ENCODE measurements around the gene TENM3. TPM values are rescaled to one million over a fixed set of nuclear protein-coding genes. Genes with fewer than 3 reads are reported as not detected.

Gene TENM3
- total and polyA plus RNA-seq, 2 of the 8 experiments (the other 6 are each of a cell fraction or from before 2014, with no cell fraction given): 36.9 to 69.3 TPM

DNA sequence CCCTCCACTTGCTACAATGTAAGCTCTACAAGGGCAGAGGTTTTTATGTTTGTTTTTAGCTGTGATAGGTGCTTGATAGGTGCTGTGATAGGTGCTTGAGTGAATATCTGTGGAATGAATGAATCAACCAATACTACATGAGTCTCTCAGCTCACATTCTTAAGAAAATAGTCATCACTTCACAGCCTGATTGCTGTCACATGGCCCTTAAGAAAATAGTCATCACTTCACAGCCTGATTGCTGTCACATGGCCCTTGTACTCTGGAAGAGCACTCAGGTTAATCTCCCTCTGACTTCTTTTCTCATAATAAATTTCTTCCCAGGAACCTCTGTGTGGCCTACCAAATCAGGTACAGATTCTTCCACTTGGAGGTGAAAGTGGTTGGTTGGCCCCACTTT is 335.2 kb downstream of the TENM3 start:
- Histone ChIP-seq H3K23me2 (ENCODE audit: low read depth, low read length) (no peaks in the 10 kb centered on the region), H2BK15ac (ENCODE audit: low read length) (no peak overlapping the region), H3K79me1 (ENCODE audit: low read depth, low read length) (no peaks in the 10 kb centered on the region), H3K79me2 (ENCODE audit: control insufficient read depth in 1 of 2, insufficient read depth in 2 of 2, low read length in 2 of 2) (no peaks in the 10 kb centered on the region; a peak in 2 of 4 replicates), H3K18ac (ENCODE audit: extremely low read depth, low read length) (no peak overlapping the region), H3K36me3 (ENCODE audit: control insufficient read depth in 2 of 4, insufficient read depth in 4 of 4, low read length in 3 of 4) (no peaks in the 10 kb centered on the region), H3K9ac (replicated peaks in 1 of 4; ENCODE audit: extremely low read depth in 1 of 4, low read depth in 3 of 4, low read length in 3 of 4) (no peak overlapping the region), H4K5ac (ENCODE audit: insufficient read length, low read depth, low read length) (no peak overlapping the region), H3K9me3 (ENCODE audit: insufficient read depth in 2 of 2, low read depth in 1 of 2, low read length in 1 of 2) (no peaks in the 10 kb centered on the region), H3K4me3 (ENCODE audit: extremely low read depth in 1 of 4, insufficient read depth in 2 of 4, low read depth in 3 of 4, low read length in 4 of 4) (no peak overlapping the region), H3K4me2 (ENCODE audit: insufficient read depth in 1 of 2, low read depth in 2 of 2, low read length in 2 of 2) (no peak overlapping the region), H2AK5ac (ENCODE audit: low read depth, low read length) (no peak overlapping the region), H2AFZ (ENCODE audit: low read length) (no peak overlapping the region), H3K4ac (replicated peaks; ENCODE audit: insufficient read length, low read depth, low read length) (no peak overlapping the region), H3K27me3 (replicated peaks in 1 of 4; ENCODE audit: control insufficient read depth in 3 of 4, extremely low read depth in 1 of 4, insufficient read depth in 3 of 4, low read length in 3 of 4) (no peaks in the 10 kb centered on the region), H3K14ac (ENCODE audit: insufficient read length) (no peak overlapping the region), H3K4me1 (replicated peaks in 1 of 4; ENCODE audit: control insufficient read depth in 3 of 4, insufficient read depth in 4 of 4, low read length in 3 of 4) (peaks cover 0 to 9% (median 4%) of the 10 kb centered on the region in 4 experiments; a peak in 3 of 7 replicates), H3K23ac (ENCODE audit: insufficient read length) (no peak overlapping the region), H4K8ac (ENCODE audit: extremely low read depth, insufficient read depth, low read length) (no peak overlapping the region), H2BK120ac (replicated peaks; ENCODE audit: low read depth, low read length) (no peak overlapping the region), H4K20me1 (replicated peaks in 1 of 2; ENCODE audit: control insufficient read depth in 1 of 2, insufficient read depth in 2 of 2, low read length in 2 of 2) (no peaks in the 10 kb centered on the region), H3K27ac (ENCODE audit: low read depth, low read length) (no peak overlapping the region), H2BK5ac (ENCODE audit: low read depth, low read length) (no peak overlapping the region), H4K91ac (replicated peaks; ENCODE audit: insufficient read length, low read length) (no peak overlapping the region), H2BK20ac (ENCODE audit: low read length) (no peak overlapping the region), H3K56ac (replicated peaks; ENCODE audit: insufficient read length, low read depth, low read length) (no peak overlapping the region), H2BK12ac (ENCODE audit: low read depth, low read length) (no peak overlapping the region)
- POLR2A ChIA-PET (ENCODE audit: partially characterized antibody): interaction anchor here (0.6 kb wide), 1 partner anchor 94 kb away, joined by 3 read pairs; no protein-coding TSS in a partner anchor
- no peak for FAIRE-seq
- DNase-seq (ENCODE audit: low read depth in 1 of 2, low spot score in 2 of 2): no peak
- CTCF ChIA-PET (ENCODE audit: partially characterized antibody): no interaction called here
- TF ChIP-seq POLR2AphosphoS5 (IDR thresholded peaks at IDR 0.05; ENCODE audit: low read depth, low read length) (no peak), CEBPB (IDR thresholded peaks at IDR 0.05; ENCODE audit: low read depth, low read length) (no peak), SP4 (IDR thresholded peaks at IDR 0.05; ENCODE audit: low read length) (no peak), POLR2A (IDR thresholded peaks at IDR 0.05; ENCODE audit: control extremely low read depth in 1 of 2, low read depth in 2 of 2, low read length in 2 of 2) (no peak), POU5F1 (IDR thresholded peaks at IDR 0.05; ENCODE audit: low read depth, low read length) (no peak), YY1 (IDR thresholded peaks at IDR 0.05; ENCODE audit: low read depth, low read length) (no peak), SIRT6 (IDR thresholded peaks at IDR 0.05; ENCODE audit: low read length) (no peak)
- TF ChIP-seq, protein P1, sequence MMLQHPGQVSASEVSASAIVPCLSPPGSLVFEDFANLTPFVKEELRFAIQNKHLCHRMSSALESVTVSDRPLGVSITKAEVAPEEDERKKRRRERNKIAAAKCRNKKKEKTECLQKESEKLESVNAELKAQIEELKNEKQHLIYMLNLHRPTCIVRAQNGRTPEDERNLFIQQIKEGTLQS (IDR thresholded peaks at IDR 0.05; ENCODE audit: insufficient read depth, low read depth, low read length): no peak
- TF ChIP-seq, protein P2, sequence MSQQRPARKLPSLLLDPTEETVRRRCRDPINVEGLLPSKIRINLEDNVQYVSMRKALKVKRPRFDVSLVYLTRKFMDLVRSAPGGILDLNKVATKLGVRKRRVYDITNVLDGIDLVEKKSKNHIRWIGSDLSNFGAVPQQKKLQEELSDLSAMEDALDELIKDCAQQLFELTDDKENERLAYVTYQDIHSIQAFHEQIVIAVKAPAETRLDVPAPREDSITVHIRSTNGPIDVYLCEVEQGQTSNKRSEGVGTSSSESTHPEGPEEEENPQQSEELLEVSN (IDR thresholded peaks at IDR 0.05): no peak
